ENCODE results near the gene UNC13B.

UNC13B gene

GRCh38 chr9:35191105-35191504 lies 29.3 kb downstream of the UNC13B start:
- CTCF ChIA-PET = no interaction called here
- POLR2A ChIA-PET = no interaction called here

GRCh38 chr9:35193762-35194161 lies 32.0 kb downstream of the UNC13B start:
- ChIA-PET CTCF (no interaction called here), POLR2A (no interaction called here)
- TF ChIP-seq SUZ12 (IDR thresholded peaks at IDR 0.05) (no peak), LEF1 (IDR thresholded peaks at IDR 0.05; ENCODE audit: borderline replicate concordance) (no peak), FOXM1 (IDR thresholded peaks at IDR 0.05; ENCODE audit: borderline replicate concordance) (no peak), HDGF (IDR thresholded peaks at IDR 0.05; ENCODE audit: borderline replicate concordance) (no peak), ELF4 (IDR thresholded peaks at IDR 0.05) (no peak), FOXK2 (IDR thresholded peaks at IDR 0.05) (no peak), NFRKB (IDR thresholded peaks at IDR 0.05) (no peak), ARNT (IDR thresholded peaks at IDR 0.05) (no peak), L3MBTL2 (conservative IDR thresholded peaks at IDR 0.05) (no peak), BHLHE40 (IDR thresholded peaks at IDR 0.05; ENCODE audit: borderline replicate concordance) (no peak), PKNOX1 (IDR thresholded peaks at IDR 0.05) (no peak), ZNF384 (IDR thresholded peaks at IDR 0.05) (no peak), FOXA1 (IDR thresholded peaks at IDR 0.05) (no peak), CTBP1 (IDR thresholded peaks at IDR 0.05; ENCODE audit: borderline replicate concordance) (no peak), TARDBP (IDR thresholded peaks at IDR 0.05) (no peak), SP1 (IDR thresholded peaks at IDR 0.05) (no peak)
- no peak for DNase-seq (ENCODE audit: extremely low spot score)

More at GRCh38 chr9:35191105-35191504, 29.3 kb downstream of the UNC13B start:
- TF ChIP-seq FOXK2 (IDR thresholded peaks at IDR 0.05) (no peak), BHLHE40 (IDR thresholded peaks at IDR 0.05; ENCODE audit: borderline replicate concordance) (no peak)
- no peak for DNase-seq (ENCODE audit: extremely low spot score)

DNA sequence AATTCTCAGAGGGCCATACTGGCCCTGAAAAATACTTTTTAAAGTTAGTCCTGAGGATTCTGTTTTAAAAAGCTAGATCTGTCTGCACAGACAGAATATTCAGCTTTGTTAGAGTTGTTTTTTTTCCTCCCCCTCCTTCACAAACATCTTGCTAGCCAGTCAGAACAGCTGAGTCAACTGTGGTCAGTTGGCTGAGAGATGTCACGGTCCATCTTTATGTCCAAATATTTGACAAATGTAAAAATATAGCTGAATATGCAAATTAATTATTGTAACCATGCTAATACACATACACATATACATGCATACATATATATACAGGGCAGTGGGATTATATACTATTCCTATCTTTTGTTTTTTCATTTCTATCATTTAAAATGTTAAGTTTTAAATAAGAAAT lies 33.9 kb downstream of the UNC13B start:
- ChIA-PET CTCF (no interaction called here), POLR2A (no interaction called here)
- DNase-seq (ENCODE audit: extremely low spot score) = no peak
- no peak for TF ChIP-seq HDGF (IDR thresholded peaks at IDR 0.05; ENCODE audit: borderline replicate concordance)

- no peak for DNase-seq (ENCODE audit: extremely low spot score)
- CTCF ChIA-PET = no interaction called here
- no peak for TF ChIP-seq NFRKB (IDR thresholded peaks at IDR 0.05)
- TF ChIP-seq FOXA1 (IDR thresholded peaks at IDR 0.05) = no peak
- no peak for TF ChIP-seq BHLHE40 (IDR thresholded peaks at IDR 0.05; ENCODE audit: borderline replicate concordance)
- no peak for TF ChIP-seq SUZ12 (IDR thresholded peaks at IDR 0.05)
- TF ChIP-seq L3MBTL2 (conservative IDR thresholded peaks at IDR 0.05) = no peak
- TF ChIP-seq HDGF (IDR thresholded peaks at IDR 0.05; ENCODE audit: borderline replicate concordance) = no peak
- no peak for TF ChIP-seq ELF4 (IDR thresholded peaks at IDR 0.05)
- no peak for TF ChIP-seq FOXM1 (IDR thresholded peaks at IDR 0.05; ENCODE audit: borderline replicate concordance)
- no peak for TF ChIP-seq ZNF384 (IDR thresholded peaks at IDR 0.05)
- no peak for TF ChIP-seq CTBP1 (IDR thresholded peaks at IDR 0.05; ENCODE audit: borderline replicate concordance)
- no peak for TF ChIP-seq SP1 (IDR thresholded peaks at IDR 0.05)
- no peak for TF ChIP-seq PKNOX1 (IDR thresholded peaks at IDR 0.05)
- TF ChIP-seq FOXK2 (IDR thresholded peaks at IDR 0.05) = no peak
- POLR2A ChIA-PET = no interaction called here
These were observed 36.4 kb downstream of the UNC13B start for GRCh38 chr9:35198191-35198590.

GRCh38 chr9:35203528-35203927 lies 41.7 kb downstream of the UNC13B start:
- CTCF ChIA-PET = no interaction called here
- DNase-seq (ENCODE audit: extremely low spot score) = no peak
- TF ChIP-seq NFRKB (IDR thresholded peaks at IDR 0.05) (no peak), PKNOX1 (IDR thresholded peaks at IDR 0.05) (no peak)
- POLR2A ChIA-PET = no interaction called here

GRCh38 chr9:35205340-35205739 lies 43.5 kb downstream of the UNC13B start:
- ChIA-PET CTCF (no interaction called here), POLR2A (no interaction called here)
- TF ChIP-seq L3MBTL2 (conservative IDR thresholded peaks at IDR 0.05) (no peak), CTBP1 (IDR thresholded peaks at IDR 0.05; ENCODE audit: borderline replicate concordance) (no peak), PKNOX1 (IDR thresholded peaks at IDR 0.05) (no peak), SP1 (IDR thresholded peaks at IDR 0.05) (no peak), ARNT (IDR thresholded peaks at IDR 0.05) (no peak), BHLHE40 (IDR thresholded peaks at IDR 0.05; ENCODE audit: borderline replicate concordance) (no peak), HDGF (IDR thresholded peaks at IDR 0.05; ENCODE audit: borderline replicate concordance) (no peak), FOXM1 (IDR thresholded peaks at IDR 0.05; ENCODE audit: borderline replicate concordance) (no peak), TARDBP (IDR thresholded peaks at IDR 0.05) (no peak), SUZ12 (IDR thresholded peaks at IDR 0.05) (no peak)
- no peak for DNase-seq (ENCODE audit: extremely low spot score)

DNA sequence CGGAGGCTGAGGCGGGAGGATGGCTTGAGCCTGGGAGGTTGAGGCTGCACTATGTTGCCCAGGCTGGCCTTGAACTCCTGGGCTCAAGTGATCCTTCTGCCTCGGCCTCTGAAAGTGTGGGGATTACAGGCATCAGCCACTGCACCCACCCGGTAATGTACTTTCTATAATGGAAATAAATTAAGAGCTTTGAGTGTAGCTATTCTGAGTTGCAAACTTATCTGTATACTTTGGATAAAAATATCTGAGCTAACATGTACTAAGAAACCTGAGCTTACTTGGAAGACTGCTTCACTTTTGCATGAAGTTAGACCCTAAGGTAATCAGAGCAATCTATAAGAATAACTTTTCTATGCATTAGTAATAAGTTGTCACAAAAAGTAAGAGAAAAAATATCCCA lies 50.0 kb downstream of the UNC13B start:
- ChIA-PET CTCF (no interaction called here), POLR2A (no interaction called here)
- no peak for TF ChIP-seq ZNF384 (IDR thresholded peaks at IDR 0.05)
- no peak for TF ChIP-seq BHLHE40 (IDR thresholded peaks at IDR 0.05; ENCODE audit: borderline replicate concordance)
- no peak for TF ChIP-seq HDGF (IDR thresholded peaks at IDR 0.05; ENCODE audit: borderline replicate concordance)
- no peak for TF ChIP-seq SUZ12 (IDR thresholded peaks at IDR 0.05)
- TF ChIP-seq FOXA1 (IDR thresholded peaks at IDR 0.05) = no peak
- no peak for TF ChIP-seq ELF4 (IDR thresholded peaks at IDR 0.05)
- no peak for DNase-seq (ENCODE audit: extremely low spot score)
